ENCODE data around the gene ECI1. TPM values are rescaled to one million over a fixed set of nuclear protein-coding genes. Genes with fewer than 3 reads are reported as not detected.

The ECI1 gene
- total RNA-seq, 1 experiment from 2014 or later, result 140 TPM

- H3K36me3 ChIP-seq (ENCODE audit: control insufficient read depth in 1 of 2, insufficient read depth in 2 of 2, low read length in 2 of 2), result no peaks in the 10 kb centered on the region
- no peak overlapping the region for H3K9ac ChIP-seq (ENCODE audit: low read length)
- DNase-seq (ENCODE audit: low read depth, low spot score) (no peak), ATAC-seq (0 out of 2 replicates have a peak, but pooled peaks have one; percentile 4)
- H3K79me2 ChIP-seq (ENCODE audit: insufficient read depth, low read length), result no peaks in the 10 kb centered on the region
- intact Hi-C loops (cut with micrococcal nuclease), result no loop called here
- no peak overlapping the region for H3K4me3 ChIP-seq (replicated peaks in 1 of 2; ENCODE audit: low read depth in 1 of 2, low read length in 2 of 2)
- no peaks in the 10 kb centered on the region for H3K9me3 ChIP-seq (ENCODE audit: control insufficient read depth in 1 of 2, insufficient read depth in 1 of 2, low read depth in 1 of 2, low read length in 2 of 2)
- H4K20me1 ChIP-seq (ENCODE audit: insufficient read depth), result no peaks in the 10 kb centered on the region
- no peak overlapping the region for H2AFZ ChIP-seq (ENCODE audit: low read depth, low read length, poor library complexity, severe bottlenecking)
- H3K27ac ChIP-seq (ENCODE audit: low read depth, low read length), result no peak overlapping the region
- ChIA-PET POLR2A (no interaction called here), CTCF (no interaction called here), RAD21 (ENCODE audit: low non-redundant PET in 1 of 2, low total read pairs in 2 of 2, uncharacterized antibody in 2 of 2, unreplicated experiment in 2 of 2) (no interaction called here)
- no peak overlapping the region for H3K4me2 ChIP-seq (ENCODE audit: low read length)
- H3K9me2 ChIP-seq (ENCODE audit: insufficient read depth), result no peaks in the 10 kb centered on the region
- no TSS peak for BruUV-seq (replicated peaks)
- TF ChIP-seq ATF3 (IDR thresholded peaks at IDR 0.05), result no peak
- TF ChIP-seq SRF (IDR thresholded peaks at IDR 0.05; ENCODE audit: low read depth), result no peak
- TF ChIP-seq SIN3A (IDR thresholded peaks at IDR 0.05; ENCODE audit: low read depth), result no peak
- no peak for TF ChIP-seq REST (IDR thresholded peaks at IDR 0.05; ENCODE audit: low read depth)
- TF ChIP-seq POLR2AphosphoS5 (IDR thresholded peaks at IDR 0.05; ENCODE audit: low read depth, low read length), result no peak
- no peak for TF ChIP-seq MAX (IDR thresholded peaks at IDR 0.05)
- TF ChIP-seq POLR2A (IDR thresholded peaks at IDR 0.05; ENCODE audit: borderline replicate concordance, extremely low read depth, insufficient read depth, insufficient read length), result no peak
- TF ChIP-seq YY1 (IDR thresholded peaks at IDR 0.05; ENCODE audit: extremely low read depth, insufficient replicate concordance, low read depth, low read length), result no peak
- TF ChIP-seq EZH2phosphoT487 (IDR thresholded peaks at IDR 0.05; ENCODE audit: borderline replicate concordance), result no peak
- no peak for TF ChIP-seq EGR1 (IDR thresholded peaks at IDR 0.05; ENCODE audit: low read depth)
- TF ChIP-seq CBX3 (IDR thresholded peaks at IDR 0.05; ENCODE audit: low read depth), result no peak
- TF ChIP-seq CEBPB (IDR thresholded peaks at IDR 0.05; ENCODE audit: low read depth), result no peak
- no peak for TF ChIP-seq ZFX (IDR thresholded peaks at IDR 0.05)
- no peak for TF ChIP-seq ZNF274 (IDR thresholded peaks at IDR 0.05; ENCODE audit: low read depth, low read length)
- H3K4me1 ChIP-seq (ENCODE audit: control insufficient read depth in 1 of 2, insufficient read depth in 2 of 2, low read length in 2 of 2), result no peaks in the 10 kb centered on the region
- H3K27me3 ChIP-seq (ENCODE audit: insufficient read depth, low read length), result no peaks in the 10 kb centered on the region
These were observed 26.3 kb upstream of the ECI1 start for GRCh38 chr16:2277466-2278271.

Measured in HCT116 (cell line).